HEK293 (cell line): ENCODE data around the gene GNPDA1.

ENCODE experiments used
- CTCF ChIP-seq: fragments of 450-650 bp; formaldehyde crosslinking; IDR thresholded peaks from 2 replicates; pipeline ENCODE4 v1.5.1; 2016; ENCODE audit warnings: missing biosample characterization, missing genetic modification characterization
- INSM2 ChIP-seq: fragments of 450-650 bp; formaldehyde crosslinking; IDR thresholded peaks from 2 replicates; pipeline ENCODE4 v1.5.1; 2016; ENCODE audit warnings: missing biosample characterization, missing genetic modification characterization
- PATZ1 ChIP-seq: fragments of 450-650 bp; formaldehyde crosslinking; IDR thresholded peaks from 2 replicates; pipeline ENCODE4 v1.5.1; 2016; ENCODE audit warnings: missing biosample characterization, missing genetic modification characterization
- TCF7L2 ChIP-seq: IDR thresholded peaks from 2 replicates; pipeline ENCODE4 v1.6.1; 2011; ENCODE audit warnings: low read depth, mild to moderate bottlenecking, inconsistent platforms, low read length, moderate library complexity, borderline replicate concordance
- ZBTB10 ChIP-seq: fragments of 450-650 bp; formaldehyde crosslinking; IDR thresholded peaks from 2 replicates; pipeline ENCODE4 v1.5.1; 2016; ENCODE audit warnings: missing biosample characterization, missing genetic modification characterization
- ZNF157 ChIP-seq: fragments of 450-650 bp; formaldehyde crosslinking; IDR thresholded peaks from 2 replicates; pipeline ENCODE4 v1.5.1; 2016; ENCODE audit warnings: missing biosample characterization, missing genetic modification characterization
- ZNF19 ChIP-seq: fragments of 450-650 bp; formaldehyde crosslinking; IDR thresholded peaks from 2 replicates; pipeline ENCODE4; 2016; ENCODE audit warnings: missing biosample characterization, missing genetic modification characterization, low read depth
- ZNF398 ChIP-seq: fragments of 450-650 bp; formaldehyde crosslinking; IDR thresholded peaks from 2 replicates; pipeline ENCODE4 v1.5.1; 2017; ENCODE audit warnings: missing biosample characterization, missing genetic modification characterization
- ZNF704 ChIP-seq: fragments of 450-650 bp; formaldehyde crosslinking; IDR thresholded peaks from 2 replicates; pipeline ENCODE4 v1.5.1; 2016; ENCODE audit warnings: missing biosample characterization, missing genetic modification characterization

GRCh38 chr5:141982626-141983025 is 30.2 kb downstream of the GNPDA1 start:
- TF ChIP-seq PATZ1 (no peak), CTCF (tag by site-specific recombination) (no peak), ZNF157 (tag by site-specific recombination) (no peak), TCF7L2 (no peak), ZNF704 (tag by site-specific recombination) (no peak), ZNF398 (tag by site-specific recombination) (no peak), ZBTB10 (tag by site-specific recombination) (no peak), ZNF19 (no peak), INSM2 (no peak)
